Measurements from ENCODE around the gene GNAZ. TPM values are rescaled to one million over a fixed set of nuclear protein-coding genes. Genes with fewer than 3 reads are reported as not detected.

Gene GNAZ
- total RNA-seq, 1 experiment from 2014 or later, result 33.0 TPM

DNA sequence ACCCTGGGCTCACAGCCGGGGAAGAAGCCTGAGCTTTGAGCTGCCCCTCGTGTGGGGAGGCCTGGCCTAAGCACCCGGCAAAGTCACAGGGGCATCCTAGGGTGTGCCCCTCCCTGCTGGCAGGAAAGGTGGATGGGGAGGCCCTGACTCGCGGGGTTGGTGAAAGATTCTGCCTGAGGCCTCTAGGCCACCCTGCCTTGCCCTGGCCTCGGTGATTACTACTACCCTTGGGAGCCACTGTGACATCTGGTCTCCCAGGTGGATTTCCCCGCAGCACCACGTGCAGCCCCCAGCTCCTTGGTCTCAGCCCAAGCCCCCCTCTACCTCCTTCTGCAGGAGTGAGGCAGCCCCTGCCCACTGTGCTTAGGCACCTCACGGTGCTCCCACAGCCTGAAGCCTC, 23.9 kb downstream of the GNAZ start:
- Histone ChIP-seq H3K79me2 (ENCODE audit: low read length) (peaks cover 2% of the 10 kb centered on the region; the same call in 1 of the 2 replicates), H4K20me1 (ENCODE audit: insufficient read depth, low read depth, low read length) (no peaks in the 10 kb centered on the region), H3K4me3 (ENCODE audit: low read length) (no peak overlapping the region), H3K9me2 (replicated peaks; ENCODE audit: insufficient read depth, low read length) (no peaks in the 10 kb centered on the region), H3K4me2 (ENCODE audit: low read depth, low read length, poor library complexity, severe bottlenecking) (no peak overlapping the region), H3K9me3 (ENCODE audit: low read length) (no peaks in the 10 kb centered on the region), H2AFZ (ENCODE audit: low read length) (no peak overlapping the region), H3K4me1 (ENCODE audit: low read length) (no peaks in the 10 kb centered on the region), H3K36me3 (ENCODE audit: insufficient read depth, low read length) (no peaks in the 10 kb centered on the region), H3K9ac (ENCODE audit: low read length) (no peak overlapping the region), H3K27me3 (ENCODE audit: low read length) (no peaks in the 10 kb centered on the region), H3K27ac (ENCODE audit: low read length) (no peak overlapping the region)
- no peak for DNase-seq

DNA sequence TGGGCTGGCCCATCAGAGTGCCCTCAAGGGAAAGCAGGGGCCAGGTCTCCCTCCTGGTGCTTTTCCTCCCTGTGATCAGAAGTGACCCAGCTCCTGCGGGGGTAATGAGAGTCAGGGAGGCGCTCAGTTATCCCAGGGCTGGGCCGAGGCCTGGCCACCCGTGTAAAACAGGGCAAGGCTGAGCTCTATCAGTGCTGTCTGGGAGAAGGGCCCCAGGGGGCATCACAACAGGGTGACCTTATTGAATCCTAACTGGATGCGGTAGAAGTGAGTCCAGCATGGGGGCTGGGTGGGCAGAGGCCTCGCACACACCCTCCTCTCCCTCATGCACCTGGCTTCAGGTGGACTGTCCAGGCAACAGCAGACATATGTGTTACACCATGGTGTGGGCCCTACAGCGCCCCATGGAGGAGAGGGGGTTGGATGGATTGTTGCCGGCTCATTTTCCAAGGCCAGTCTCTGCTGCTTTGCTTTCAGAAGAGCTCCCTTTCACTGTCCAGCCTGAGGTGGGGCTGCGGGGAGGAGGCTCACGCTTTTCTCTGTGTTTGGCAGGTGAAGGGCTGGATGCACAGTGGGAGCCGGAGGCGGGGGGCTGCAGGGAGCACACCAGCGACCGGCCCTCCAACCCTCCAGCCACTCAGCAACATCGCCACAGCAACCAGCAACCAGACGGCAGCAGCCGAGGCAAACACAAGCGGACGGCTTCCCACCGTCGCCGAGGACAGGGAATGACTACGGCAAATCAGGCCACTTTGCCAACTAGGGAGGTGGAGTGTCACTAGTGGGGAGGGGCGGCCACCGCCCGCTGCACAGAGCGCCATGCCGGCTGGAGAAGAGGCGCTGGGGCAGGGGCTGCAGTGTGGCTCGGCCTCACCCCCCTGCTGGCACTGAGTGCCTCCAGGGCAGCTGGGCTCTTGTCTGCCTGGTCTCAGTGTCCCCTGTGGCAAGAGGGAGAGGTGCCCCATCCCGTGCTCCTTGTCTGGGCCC, 24.7 kb downstream of the GNAZ start:
- DNase-seq, result no peak
- no peaks in the 10 kb centered on the region; the same call in 1 of the 2 replicates for H3K79me2 ChIP-seq (ENCODE audit: low read length)
- no peaks in the 10 kb centered on the region for H3K36me3 ChIP-seq (ENCODE audit: insufficient read depth, low read length)
- H3K27me3 ChIP-seq (ENCODE audit: low read length), result no peaks in the 10 kb centered on the region
- H3K4me1 ChIP-seq (ENCODE audit: low read length), result no peaks in the 10 kb centered on the region
- H3K9me3 ChIP-seq (ENCODE audit: low read length), result no peaks in the 10 kb centered on the region
- no peaks in the 10 kb centered on the region for H3K9me2 ChIP-seq (replicated peaks; ENCODE audit: insufficient read depth, low read length)
- H3K27ac ChIP-seq (ENCODE audit: low read length), result no peak overlapping the region
- H3K4me2 ChIP-seq (ENCODE audit: low read depth, low read length, poor library complexity, severe bottlenecking), result no peak overlapping the region
- no peak overlapping the region for H2AFZ ChIP-seq (ENCODE audit: low read length)
- H3K4me3 ChIP-seq (ENCODE audit: low read length), result no peak overlapping the region
- H4K20me1 ChIP-seq (ENCODE audit: insufficient read depth, low read depth, low read length), result 0 out of 2 replicates have a peak, but pooled peaks cover 4% of the 10 kb centered on the region
- no peak overlapping the region for H3K9ac ChIP-seq (ENCODE audit: low read length)

GRCh38 chr22:23095733-23096342, 25.5 kb downstream of the GNAZ start:
- no peaks in the 10 kb centered on the region for H3K27me3 ChIP-seq (ENCODE audit: low read length)
- no peak overlapping the region for H3K4me2 ChIP-seq (ENCODE audit: low read depth, low read length, poor library complexity, severe bottlenecking)
- H4K20me1 ChIP-seq (ENCODE audit: insufficient read depth, low read depth, low read length), result 0 out of 2 replicates have a peak, but pooled peaks cover 6% of the 10 kb centered on the region
- H2AFZ ChIP-seq (ENCODE audit: low read length), result no peak overlapping the region
- H3K9me2 ChIP-seq (replicated peaks; ENCODE audit: insufficient read depth, low read length), result no peaks in the 10 kb centered on the region
- no peaks in the 10 kb centered on the region for H3K4me1 ChIP-seq (ENCODE audit: low read length)
- H3K79me2 ChIP-seq (ENCODE audit: low read length), result no peaks in the 10 kb centered on the region; the same call in 1 of the 2 replicates
- H3K36me3 ChIP-seq (ENCODE audit: insufficient read depth, low read length), result no peaks in the 10 kb centered on the region
- H3K9ac ChIP-seq (ENCODE audit: low read length), result no peak overlapping the region
- no peak overlapping the region for H3K4me3 ChIP-seq (ENCODE audit: low read length)
- no peaks in the 10 kb centered on the region for H3K9me3 ChIP-seq (ENCODE audit: low read length)
- no peak overlapping the region for H3K27ac ChIP-seq (ENCODE audit: low read length)
- no peak for DNase-seq

DNA sequence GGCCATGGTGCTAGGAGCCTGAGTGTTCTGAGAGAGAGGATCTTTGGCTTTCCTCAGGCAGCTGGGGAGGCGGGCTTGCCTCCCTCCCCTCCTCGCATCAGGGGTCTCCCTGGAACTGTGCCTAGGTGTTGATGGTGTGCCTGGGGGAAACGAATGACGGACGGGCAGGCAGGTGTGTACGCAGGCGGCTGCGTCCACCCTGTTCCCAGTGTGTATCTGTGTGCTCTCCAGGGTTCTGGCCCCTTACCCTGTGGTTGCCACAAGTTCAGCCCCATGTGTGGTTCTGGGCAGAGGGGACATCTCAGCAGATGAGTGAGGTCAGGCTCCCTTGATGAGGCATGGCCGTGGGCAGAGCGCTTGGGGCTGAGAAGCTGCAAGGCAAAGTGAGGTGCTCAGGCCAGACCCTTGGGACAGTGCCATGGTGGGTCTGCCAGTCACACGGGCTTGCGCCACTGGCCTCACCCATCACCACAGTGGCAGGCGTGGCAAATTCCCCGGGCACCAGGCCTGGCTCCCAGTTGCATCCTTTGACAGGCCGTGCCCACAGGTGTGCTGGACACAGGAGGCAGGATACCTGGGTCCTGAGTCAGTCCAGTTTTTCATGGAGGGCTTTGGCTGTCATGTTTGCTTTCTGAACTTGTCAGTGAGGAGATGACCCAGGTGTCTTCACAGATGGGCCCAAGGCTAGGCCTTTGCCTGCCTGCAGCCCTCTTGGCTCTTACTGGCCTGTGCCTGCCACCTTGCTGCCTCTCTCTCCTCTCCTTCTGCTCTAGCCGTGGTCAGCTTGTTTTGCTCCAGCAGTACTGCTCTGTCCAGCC, 27.3 kb downstream of the GNAZ start:
- no peaks in the 10 kb centered on the region; the same call in 1 of the 2 replicates for H3K79me2 ChIP-seq (ENCODE audit: low read length)
- H3K9me3 ChIP-seq (ENCODE audit: low read length), result no peaks in the 10 kb centered on the region
- no peak overlapping the region for H2AFZ ChIP-seq (ENCODE audit: low read length)
- H3K27me3 ChIP-seq (ENCODE audit: low read length), result no peaks in the 10 kb centered on the region
- no peak overlapping the region for H3K4me3 ChIP-seq (ENCODE audit: low read length)
- H3K4me1 ChIP-seq (ENCODE audit: low read length), result no peaks in the 10 kb centered on the region
- DNase-seq, result no peak
- no peak overlapping the region for H3K9ac ChIP-seq (ENCODE audit: low read length)
- no peaks in the 10 kb centered on the region for H3K36me3 ChIP-seq (ENCODE audit: insufficient read depth, low read length)
- no peaks in the 10 kb centered on the region for H3K9me2 ChIP-seq (replicated peaks; ENCODE audit: insufficient read depth, low read length)
- H3K4me2 ChIP-seq (ENCODE audit: low read depth, low read length, poor library complexity, severe bottlenecking), result no peak overlapping the region
- no peak overlapping the region for H3K27ac ChIP-seq (ENCODE audit: low read length)
- H4K20me1 ChIP-seq (ENCODE audit: insufficient read depth, low read depth, low read length), result 0 out of 2 replicates have a peak, but pooled peaks cover 6% of the 10 kb centered on the region

GRCh38 chr22:23098230-23098705, 27.9 kb downstream of the GNAZ start:
- H3K4me3 ChIP-seq (ENCODE audit: low read length), result no peak overlapping the region

GRCh38 chr22:23098718-23099530, 28.6 kb downstream of the GNAZ start:
- no peak overlapping the region for H3K27ac ChIP-seq (ENCODE audit: low read length)
- no peak for DNase-seq
- no peak overlapping the region for H3K9ac ChIP-seq (ENCODE audit: low read length)
- H3K79me2 ChIP-seq (ENCODE audit: low read length), result no peaks in the 10 kb centered on the region
- no peak overlapping the region for H3K4me2 ChIP-seq (ENCODE audit: low read depth, low read length, poor library complexity, severe bottlenecking)
- H3K36me3 ChIP-seq (ENCODE audit: insufficient read depth, low read length), result no peaks in the 10 kb centered on the region
- no peak overlapping the region for H3K4me3 ChIP-seq (ENCODE audit: low read length)
- 0 out of 2 replicates have a peak, but pooled peaks cover 6% of the 10 kb centered on the region for H4K20me1 ChIP-seq (ENCODE audit: insufficient read depth, low read depth, low read length)
- no peaks in the 10 kb centered on the region for H3K9me2 ChIP-seq (replicated peaks; ENCODE audit: insufficient read depth, low read length)
- no peaks in the 10 kb centered on the region for H3K9me3 ChIP-seq (ENCODE audit: low read length)
- no peak overlapping the region for H2AFZ ChIP-seq (ENCODE audit: low read length)
- H3K27me3 ChIP-seq (ENCODE audit: low read length), result no peaks in the 10 kb centered on the region
- no peaks in the 10 kb centered on the region for H3K4me1 ChIP-seq (ENCODE audit: low read length)

More at GRCh38 chr22:23098230-23098705, 27.9 kb downstream of the GNAZ start:
- Histone ChIP-seq H3K4me2 (ENCODE audit: low read depth, low read length, poor library complexity, severe bottlenecking) (no peak overlapping the region), H3K27me3 (ENCODE audit: low read length) (no peaks in the 10 kb centered on the region), H3K9me2 (replicated peaks; ENCODE audit: insufficient read depth, low read length) (no peaks in the 10 kb centered on the region), H3K9ac (ENCODE audit: low read length) (no peak overlapping the region), H4K20me1 (ENCODE audit: insufficient read depth, low read depth, low read length) (0 out of 2 replicates have a peak, but pooled peaks cover 6% of the 10 kb centered on the region), H3K27ac (ENCODE audit: low read length) (no peak overlapping the region), H3K9me3 (ENCODE audit: low read length) (no peaks in the 10 kb centered on the region), H3K36me3 (ENCODE audit: insufficient read depth, low read length) (no peaks in the 10 kb centered on the region), H2AFZ (ENCODE audit: low read length) (no peak overlapping the region), H3K79me2 (ENCODE audit: low read length) (no peaks in the 10 kb centered on the region), H3K4me1 (ENCODE audit: low read length) (no peaks in the 10 kb centered on the region)
- no peak for DNase-seq

DNA sequence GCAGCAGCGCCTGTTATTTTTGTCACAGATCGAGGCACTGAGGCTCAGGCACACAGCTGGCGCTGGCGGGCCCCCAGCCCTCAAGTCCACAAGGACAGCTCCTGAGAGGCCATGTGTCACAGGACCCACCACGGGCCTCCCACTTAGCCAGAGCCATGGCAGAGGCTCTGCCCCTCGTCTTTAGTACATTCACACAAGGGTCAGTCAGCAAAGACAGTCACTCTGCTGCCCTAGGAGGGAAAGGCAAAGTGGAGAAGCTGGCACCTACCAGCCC, 29.1 kb downstream of the GNAZ start:
- Histone ChIP-seq H3K27ac (ENCODE audit: low read length) (no peak overlapping the region), H4K20me1 (ENCODE audit: insufficient read depth, low read depth, low read length) (0 out of 2 replicates have a peak, but pooled peaks cover 6% of the 10 kb centered on the region), H3K4me1 (ENCODE audit: low read length) (no peaks in the 10 kb centered on the region), H3K4me3 (ENCODE audit: low read length) (no peak overlapping the region), H3K9me3 (ENCODE audit: low read length) (no peaks in the 10 kb centered on the region), H2AFZ (ENCODE audit: low read length) (no peak overlapping the region), H3K27me3 (ENCODE audit: low read length) (no peaks in the 10 kb centered on the region), H3K36me3 (ENCODE audit: insufficient read depth, low read length) (no peaks in the 10 kb centered on the region), H3K79me2 (ENCODE audit: low read length) (no peaks in the 10 kb centered on the region), H3K9ac (ENCODE audit: low read length) (no peak overlapping the region), H3K4me2 (ENCODE audit: low read depth, low read length, poor library complexity, severe bottlenecking) (no peak overlapping the region), H3K9me2 (replicated peaks; ENCODE audit: insufficient read depth, low read length) (no peaks in the 10 kb centered on the region)
- DNase-seq, result no peak

Measured in Karpas-422 (cell line).